SK-N-MC (cell line): ENCODE results near the gene PTPRO.

Experiments used
- EZH2 ChIP-seq: fragments of 200-600 bp; sonication (generic); IDR thresholded peaks from one replicate; pipeline ENCODE4 v1.6.1; 2017; ENCODE audit warnings: antibody characterized with exemption
- POLR2AphosphoS5 ChIP-seq: IDR thresholded peaks from 2 replicates; pipeline ENCODE4 v1.6.1; 2012; ENCODE audit warnings: mild to moderate bottlenecking, low read depth, low read length, borderline replicate concordance

GRCh38 chr12:15540469-15540872, 218.2 kb downstream of the PTPRO start:
- TF ChIP-seq EZH2 (no peak), POLR2AphosphoS5 (no peak)
